ENCODE results near the gene CATSPER4.
A peak's percentile ranks its signal among the peaks of the same experiment; 100 is the strongest.

CATSPER4 gene

GRCh38 chr1:26166719-26167281 lies 23.6 kb upstream of the CATSPER4 start:
- ChIA-PET POLR2A (no interaction called here), CTCF (no interaction called here)
- TF ChIP-seq, protein P1, sequence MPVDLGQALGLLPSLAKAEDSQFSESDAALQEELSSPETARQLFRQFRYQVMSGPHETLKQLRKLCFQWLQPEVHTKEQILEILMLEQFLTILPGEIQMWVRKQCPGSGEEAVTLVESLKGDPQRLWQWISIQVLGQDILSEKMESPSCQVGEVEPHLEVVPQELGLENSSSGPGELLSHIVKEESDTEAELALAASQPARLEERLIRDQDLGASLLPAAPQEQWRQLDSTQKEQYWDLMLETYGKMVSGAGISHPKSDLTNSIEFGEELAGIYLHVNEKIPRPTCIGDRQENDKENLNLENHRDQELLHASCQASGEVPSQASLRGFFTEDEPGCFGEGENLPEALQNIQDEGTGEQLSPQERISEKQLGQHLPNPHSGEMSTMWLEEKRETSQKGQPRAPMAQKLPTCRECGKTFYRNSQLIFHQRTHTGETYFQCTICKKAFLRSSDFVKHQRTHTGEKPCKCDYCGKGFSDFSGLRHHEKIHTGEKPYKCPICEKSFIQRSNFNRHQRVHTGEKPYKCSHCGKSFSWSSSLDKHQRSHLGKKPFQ (tag by site-specific recombination; IDR thresholded peaks at IDR 0.05): peak; percentile 75
- TF ChIP-seq ZBTB6 (tag by site-specific recombination; IDR thresholded peaks at IDR 0.05) (no peak), ZXDB (tag by site-specific recombination; IDR thresholded peaks at IDR 0.05) (no peak), ZNF610 (tag by site-specific recombination; IDR thresholded peaks at IDR 0.05; ENCODE audit: borderline replicate concordance) (no peak), ZNF660 (tag by site-specific recombination; IDR thresholded peaks at IDR 0.05) (no peak), HOXA7 (CRISPR knock-in tag; IDR thresholded peaks at IDR 0.05; ENCODE audit: borderline replicate concordance) (no peak), PRDM1 (tag by site-specific recombination; IDR thresholded peaks at IDR 0.05) (no peak), ZNF701 (tag by site-specific recombination; IDR thresholded peaks at IDR 0.05) (no peak)
- no peak overlapping the region for H3K4me3 ChIP-seq (ENCODE audit: low read depth, low read length)
- no peaks in the 10 kb centered on the region for H3K9me3 ChIP-seq (ENCODE audit: control insufficient read depth, insufficient read depth, low read depth, low read length)
- no peak overlapping the region for H3K27ac ChIP-seq (ENCODE audit: extremely low read depth, low read depth, low read length)
- H3K36me3 ChIP-seq (ENCODE audit: control insufficient read depth in 2 of 2, insufficient read depth in 1 of 2, low read length in 2 of 2): peaks cover 0 to 8% of the 10 kb centered on the region in 2 experiments; a peak in 1 of 3 replicates
- peaks cover 7% of the 10 kb centered on the region; the same call in 1 of the 2 replicates for H3K4me1 ChIP-seq (ENCODE audit: control insufficient read depth, insufficient read depth, low read length)

DNA sequence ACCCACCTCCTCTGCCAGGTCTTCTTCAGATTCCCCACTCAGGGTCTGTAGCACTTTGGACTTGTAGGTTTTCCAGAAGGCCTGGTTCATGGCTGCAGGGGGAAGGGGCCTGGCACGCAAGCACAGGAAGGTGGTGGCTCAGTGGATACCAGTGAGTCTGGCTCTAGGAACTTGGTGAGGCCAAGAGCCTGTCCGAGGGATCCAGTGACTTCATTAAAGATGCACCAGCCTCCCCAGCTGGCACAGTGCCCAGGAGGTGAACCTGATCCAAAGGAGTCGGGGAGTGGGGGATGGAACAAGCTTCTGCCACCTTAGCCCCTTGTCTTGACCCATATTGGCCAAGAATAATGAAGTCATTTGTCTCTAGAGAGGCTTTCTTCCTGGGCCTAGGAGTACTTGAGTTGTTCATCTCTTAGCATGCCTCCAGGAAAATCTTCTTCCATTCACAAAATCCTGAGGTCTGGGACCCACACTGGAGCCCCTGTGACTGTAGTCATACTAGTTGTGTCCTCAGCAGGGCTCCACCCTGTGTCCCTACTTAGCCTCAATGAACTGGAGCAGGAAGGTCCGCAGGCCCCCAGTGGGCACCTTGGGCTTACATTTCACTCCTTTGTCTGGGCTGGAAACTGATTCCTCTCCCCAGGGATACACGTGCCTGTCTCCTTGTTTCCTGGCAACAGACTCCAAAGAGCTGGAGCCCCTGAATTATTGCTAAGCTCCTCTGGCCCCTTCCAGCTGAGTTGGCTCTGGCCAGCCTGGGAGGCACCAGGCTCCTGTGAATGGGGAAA lies 21.8 kb upstream of the CATSPER4 start, which contains the start of gene C1orf232:
TSS of gene C1orf232 (minus strand) at position 554 of the 788 bp plus-strand sequence. CDS start at position 90, 464 bp downstream.
- peaks cover 0 to 10% of the 10 kb centered on the region in 2 experiments; a peak in 1 of 3 replicates for H3K36me3 ChIP-seq (ENCODE audit: control insufficient read depth in 2 of 2, insufficient read depth in 1 of 2, low read length in 2 of 2)
- peak within 1 kb of the TSS; percentile 68 for H3K4me3 ChIP-seq (ENCODE audit: low read depth, low read length)
- ChIA-PET CTCF (interaction anchor here (0.5 to 2.0 kb wide), 7 partner anchors 30 to 1248 kb away, joined by 3 to 14 read pairs (median 4); partner anchors contain the start of gene CEP85), POLR2A (interaction anchor here (1.3 kb wide), 1 partner anchor 9 kb away, joined by 4 read pairs; no protein-coding TSS in a partner anchor)
- no peaks in the 10 kb centered on the region for H3K9me3 ChIP-seq (ENCODE audit: control insufficient read depth, insufficient read depth, low read depth, low read length)
- peak within 1 kb of the TSS; percentile 59; the same call in 1 of the 2 replicates for H3K27ac ChIP-seq (ENCODE audit: extremely low read depth, low read depth, low read length)
- peaks cover 7% of the 10 kb centered on the region; the same call in 1 of the 2 replicates for H3K4me1 ChIP-seq (ENCODE audit: control insufficient read depth, insufficient read depth, low read length)
- peak; percentile 35 for TF ChIP-seq ZBTB8A (tag by site-specific recombination; IDR thresholded peaks at IDR 0.05)
- TF ChIP-seq ZNF335 (tag by site-specific recombination; conservative IDR thresholded peaks at IDR 0.05): peak; percentile 58
- no peak for TF ChIP-seq ZBTB7A (tag by site-specific recombination; IDR thresholded peaks at IDR 0.05; ENCODE audit: low read depth)
- no peak for TF ChIP-seq KLF10 (tag by site-specific recombination; IDR thresholded peaks at IDR 0.05)
- TF ChIP-seq ZNF274 (IDR thresholded peaks at IDR 0.05; ENCODE audit: low read length): no peak
- TF ChIP-seq ZNF274 (tag by site-specific recombination; IDR thresholded peaks at IDR 0.05; ENCODE audit: borderline replicate concordance): no peak
- TF ChIP-seq ZNF248 (tag by site-specific recombination; IDR thresholded peaks at IDR 0.05): no peak
- TF ChIP-seq MEIS1 (CRISPR knock-in tag; IDR thresholded peaks at IDR 0.05; ENCODE audit: borderline replicate concordance): no peak
- no peak for TF ChIP-seq ZNF292 (tag by site-specific recombination; IDR thresholded peaks at IDR 0.05; ENCODE audit: borderline replicate concordance, low read depth)
- no peak for TF ChIP-seq ZNF37A (tag by site-specific recombination; IDR thresholded peaks at IDR 0.05)
- no peak for TF ChIP-seq ZNF184 (tag by site-specific recombination; IDR thresholded peaks at IDR 0.05)
- TF ChIP-seq ZNF660 (tag by site-specific recombination; IDR thresholded peaks at IDR 0.05): peak; percentile 43; the same call in 1 of the 2 replicates
- no peak for TF ChIP-seq ZNF354C (tag by site-specific recombination; IDR thresholded peaks at IDR 0.05; ENCODE audit: borderline replicate concordance, low read depth)
- TF ChIP-seq, protein P2, sequence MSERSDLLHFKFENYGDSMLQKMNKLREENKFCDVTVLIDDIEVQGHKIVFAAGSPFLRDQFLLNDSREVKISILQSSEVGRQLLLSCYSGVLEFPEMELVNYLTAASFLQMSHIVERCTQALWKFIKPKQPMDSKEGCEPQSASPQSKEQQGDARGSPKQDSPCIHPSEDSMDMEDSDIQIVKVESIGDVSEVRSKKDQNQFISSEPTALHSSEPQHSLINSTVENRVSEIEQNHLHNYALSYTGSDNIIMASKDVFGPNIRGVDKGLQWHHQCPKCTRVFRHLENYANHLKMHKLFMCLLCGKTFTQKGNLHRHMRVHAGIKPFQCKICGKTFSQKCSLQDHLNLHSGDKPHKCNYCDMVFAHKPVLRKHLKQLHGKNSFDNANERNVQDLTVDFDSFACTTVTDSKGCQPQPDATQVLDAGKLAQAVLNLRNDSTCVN (tag by site-specific recombination; optimal IDR thresholded peaks at IDR 0.05): no peak
- TF ChIP-seq ZNF514 (tag by site-specific recombination; IDR thresholded peaks at IDR 0.05): no peak
- peak; percentile 63 for TF ChIP-seq ZIC2 (tag by site-specific recombination; IDR thresholded peaks at IDR 0.05)
- TF ChIP-seq ZBTB6 (tag by site-specific recombination; IDR thresholded peaks at IDR 0.05): 0 out of 2 replicates have a peak, but pooled peaks have one; percentile 44
- TF ChIP-seq ZNF266 (tag by site-specific recombination; IDR thresholded peaks at IDR 0.05; ENCODE audit: low read depth): no peak
- TF ChIP-seq ZNF548 (tag by site-specific recombination; IDR thresholded peaks at IDR 0.05): no peak
- TF ChIP-seq ZNF19 (tag by site-specific recombination; IDR thresholded peaks at IDR 0.05; ENCODE audit: low read depth): no peak
- TF ChIP-seq EGR2 (tag by site-specific recombination; IDR thresholded peaks at IDR 0.05; ENCODE audit: low read depth): no peak
- no peak for TF ChIP-seq ZNF26 (tag by site-specific recombination; IDR thresholded peaks at IDR 0.05)

Measured in HEK293 (cell line).